Adrenal gland (tissue), 5 donors: ENCODE results near the gene NPC2.

Experiments
- CTCF ChIP-seq, 6 experiments: fragments of 450-650 bp in 4 of 6; fragments of 200-600 bp in 2 of 6; sonication (generic) in 1 of 6; IDR thresholded peaks; 1 replicate in 5 of 6; 2 replicates in 1 of 6; pipeline versions ENCODE4 v1.5.1 to v1.8.0; 2016 to 2021; ENCODE audit warnings: antibody characterized with exemption in 6 of 6, mild to moderate bottlenecking in 2 of 6, moderate library complexity in 1 of 6
- POLR2A ChIP-seq, 2 donors: fragments of 450-650 bp; IDR thresholded peaks; one replicate each; pipeline ENCODE4 v1.6.1; 2017; ENCODE audit warnings: antibody characterized with exemption in 2 of 2, mild to moderate bottlenecking in 2 of 2, moderate library complexity in 1 of 2
- donor health status: DM: no; HTN: no; CAD: no.

- no peak for TF ChIP-seq CTCF (IDR thresholded peaks at IDR 0.05)
- TF ChIP-seq POLR2A (IDR thresholded peaks at IDR 0.05): no peak
Measured at GRCh38 chr14:74437496-74438053, 55.5 kb downstream of the NPC2 start.
